H1 (cell line): Measurements from ENCODE around the gene RPS6KA5.

Source experiments
- ATF3 ChIP-seq: IDR thresholded peaks from 2 replicates; pipeline ENCODE4 v1.6.1; 2011; ENCODE audit warnings: low read depth, mild to moderate bottlenecking, low read length; ENCODE audit not compliant: insufficient read depth
- EZH2 ChIP-seq: fragments of 200-600 bp; sonication (generic); IDR thresholded peaks from 2 replicates; pipeline ENCODE4 v1.7.1; 2012; ENCODE audit warnings: low read depth, mild to moderate bottlenecking, moderate library complexity, low read length, inconsistent platforms; ENCODE audit not compliant: severe bottlenecking
- FOSL1 ChIP-seq: IDR thresholded peaks from 2 replicates; pipeline ENCODE4 v1.6.1; 2011; ENCODE audit warnings: mild to moderate bottlenecking, low read depth, low read length, moderate library complexity; ENCODE audit not compliant: insufficient read depth
- HDAC6 ChIP-seq: IDR thresholded peaks from one replicate; pipeline ENCODE4 v1.7.1; 2012; ENCODE audit warnings: low read depth, mild to moderate bottlenecking, inconsistent platforms, low read length, moderate library complexity
- MAFK ChIP-seq: IDR thresholded peaks from 2 replicates; pipeline ENCODE4 v1.6.1; 2012; ENCODE audit warnings: low read depth, mild to moderate bottlenecking, improper control_type of control experiment, low read length
- POLR2A ChIP-seq, 2 experiments: IDR thresholded peaks; 1 replicate in 1 of 2; 2 replicates in 1 of 2; pipeline ENCODE4 v1.6.1; 2011; ENCODE audit warnings: low read depth in 2 of 2, low read length in 2 of 2, mild to moderate bottlenecking in 2 of 2; ENCODE audit errors: control extremely low read depth in 1 of 2
- POLR2AphosphoS5 ChIP-seq: IDR thresholded peaks from 2 replicates; pipeline ENCODE4 v1.6.1; 2011; ENCODE audit warnings: low read depth, low read length
- SAP30 ChIP-seq: fragments of 300-600 bp; sonication (generic); IDR thresholded peaks from 2 replicates; pipeline ENCODE4 v1.7.1; 2012; ENCODE audit warnings: low read length, moderate library complexity, mild to moderate bottlenecking, inconsistent platforms; ENCODE audit not compliant: insufficient read depth, insufficient replicate concordance
- SIN3A ChIP-seq, 2 experiments: IDR thresholded peaks in 1 of 2; conservative IDR thresholded peaks in 1 of 2; 2 replicates each; pipeline ENCODE4 v1.6.1; 2011 to 2012; ENCODE audit warnings: low read length in 2 of 2, improper control_type of control experiment in 1 of 2, low read depth in 1 of 2, mild to moderate bottlenecking in 1 of 2
- SP1 ChIP-seq: IDR thresholded peaks from 2 replicates; pipeline ENCODE4 v1.6.1; 2011; ENCODE audit warnings: low read depth, low read length
- SP2 ChIP-seq: IDR thresholded peaks from 2 replicates; pipeline ENCODE4 v1.6.1; 2012; ENCODE audit warnings: mild to moderate bottlenecking, low read length, inconsistent platforms
- TF ChIP-seq, protein P1 (sequence below), 3 experiments: IDR thresholded peaks; 1 replicate in 2 of 3; 2 replicates in 1 of 3; pipeline versions ENCODE4 v1.5.1 to v1.6.1; 2011; ENCODE audit warnings: low read length in 3 of 3, mild to moderate bottlenecking in 3 of 3, inconsistent platforms in 2 of 3, low read depth in 1 of 3, moderate library complexity in 1 of 3; ENCODE audit not compliant: insufficient read depth in 1 of 3; ENCODE audit errors: control extremely low read depth in 1 of 3

DNA sequence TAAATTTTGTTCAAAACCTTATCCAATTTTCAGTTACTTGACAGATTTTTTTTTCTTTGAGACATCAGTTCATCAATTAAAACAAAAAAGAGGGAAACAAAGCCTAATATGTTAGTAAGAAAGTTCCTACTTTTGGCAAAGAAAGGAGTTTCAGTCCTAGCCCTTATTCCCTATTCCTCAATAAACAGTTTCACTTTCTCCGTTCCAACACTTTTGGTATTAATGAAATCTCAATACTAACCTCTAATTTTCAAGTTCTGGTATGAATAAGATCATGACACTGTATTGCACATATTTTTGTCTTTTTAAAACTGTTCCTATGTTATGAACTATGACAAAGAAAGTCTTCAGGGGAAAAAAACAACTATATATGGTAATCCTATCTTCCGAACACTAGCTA, 48.4 kb downstream of the RPS6KA5 start:
- no peak for TF ChIP-seq POLR2A (IDR thresholded peaks at IDR 0.05; ENCODE audit: control extremely low read depth in 1 of 2, low read depth in 2 of 2, low read length in 2 of 2)
- TF ChIP-seq POLR2AphosphoS5 = no peak
- TF ChIP-seq, protein P1, sequence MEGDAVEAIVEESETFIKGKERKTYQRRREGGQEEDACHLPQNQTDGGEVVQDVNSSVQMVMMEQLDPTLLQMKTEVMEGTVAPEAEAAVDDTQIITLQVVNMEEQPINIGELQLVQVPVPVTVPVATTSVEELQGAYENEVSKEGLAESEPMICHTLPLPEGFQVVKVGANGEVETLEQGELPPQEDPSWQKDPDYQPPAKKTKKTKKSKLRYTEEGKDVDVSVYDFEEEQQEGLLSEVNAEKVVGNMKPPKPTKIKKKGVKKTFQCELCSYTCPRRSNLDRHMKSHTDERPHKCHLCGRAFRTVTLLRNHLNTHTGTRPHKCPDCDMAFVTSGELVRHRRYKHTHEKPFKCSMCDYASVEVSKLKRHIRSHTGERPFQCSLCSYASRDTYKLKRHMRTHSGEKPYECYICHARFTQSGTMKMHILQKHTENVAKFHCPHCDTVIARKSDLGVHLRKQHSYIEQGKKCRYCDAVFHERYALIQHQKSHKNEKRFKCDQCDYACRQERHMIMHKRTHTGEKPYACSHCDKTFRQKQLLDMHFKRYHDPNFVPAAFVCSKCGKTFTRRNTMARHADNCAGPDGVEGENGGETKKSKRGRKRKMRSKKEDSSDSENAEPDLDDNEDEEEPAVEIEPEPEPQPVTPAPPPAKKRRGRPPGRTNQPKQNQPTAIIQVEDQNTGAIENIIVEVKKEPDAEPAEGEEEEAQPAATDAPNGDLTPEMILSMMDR (IDR thresholded peaks at IDR 0.05; ENCODE audit: control extremely low read depth in 1 of 3, insufficient read depth in 1 of 3, low read depth in 1 of 3, low read length in 3 of 3) = no peak
- no peak for TF ChIP-seq SIN3A (conservative IDR thresholded peaks at IDR 0.05 in 1 of 2, IDR thresholded peaks at IDR 0.05 in 1 of 2; ENCODE audit: low read depth in 1 of 2, low read length in 2 of 2)
- no peak for TF ChIP-seq EZH2
- no peak for TF ChIP-seq MAFK
- TF ChIP-seq SP2 = no peak
- no peak for TF ChIP-seq SAP30
- no peak for TF ChIP-seq FOSL1
- TF ChIP-seq ATF3 = no peak
- no peak for TF ChIP-seq SP1
- no peak for TF ChIP-seq HDAC6
